LNCaP clone FGC (cell line): ENCODE results near the gene TREM2.

Experiments
- DNase-seq: peaks from one replicate; pipeline ENCODE4 v3.0.0-alpha.2; 2011; ENCODE audit warnings: low read depth
- H3K4me3 ChIP-seq: 2 replicates; pipeline ENCODE4 v1.5.1; 2011; ENCODE audit warnings: mild to moderate bottlenecking, low read depth, low read length, control low read depth
- TF ChIP-seq, protein P1 (sequence below): IDR thresholded peaks from 2 replicates; pipeline ENCODE4 v1.5.1; 2012; ENCODE audit warnings: mild to moderate bottlenecking; ENCODE audit not compliant: control insufficient read depth, insufficient read depth; ENCODE audit errors: extremely low read depth

The TREM2 gene

DNA sequence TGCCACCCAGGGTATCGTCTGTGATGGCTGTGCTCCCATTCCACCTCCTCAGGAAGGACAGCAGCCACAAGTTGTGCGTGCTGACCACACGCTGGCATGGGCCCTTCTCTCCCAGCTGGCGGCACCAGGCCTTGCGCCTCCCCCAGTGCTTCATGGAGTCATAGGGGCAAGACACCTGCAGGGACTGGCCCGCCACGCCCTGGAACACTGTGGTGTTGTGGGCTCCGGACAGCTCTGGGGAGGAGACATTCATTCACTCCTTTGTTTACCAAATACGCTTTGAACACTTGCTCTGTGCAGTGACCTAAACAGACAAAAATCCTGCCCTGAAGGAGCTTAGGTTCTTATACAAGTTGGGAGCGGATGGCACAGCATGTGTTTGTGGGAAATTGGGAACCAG is 1.5 kb downstream of the TREM2 start:
- TF ChIP-seq, protein P1, sequence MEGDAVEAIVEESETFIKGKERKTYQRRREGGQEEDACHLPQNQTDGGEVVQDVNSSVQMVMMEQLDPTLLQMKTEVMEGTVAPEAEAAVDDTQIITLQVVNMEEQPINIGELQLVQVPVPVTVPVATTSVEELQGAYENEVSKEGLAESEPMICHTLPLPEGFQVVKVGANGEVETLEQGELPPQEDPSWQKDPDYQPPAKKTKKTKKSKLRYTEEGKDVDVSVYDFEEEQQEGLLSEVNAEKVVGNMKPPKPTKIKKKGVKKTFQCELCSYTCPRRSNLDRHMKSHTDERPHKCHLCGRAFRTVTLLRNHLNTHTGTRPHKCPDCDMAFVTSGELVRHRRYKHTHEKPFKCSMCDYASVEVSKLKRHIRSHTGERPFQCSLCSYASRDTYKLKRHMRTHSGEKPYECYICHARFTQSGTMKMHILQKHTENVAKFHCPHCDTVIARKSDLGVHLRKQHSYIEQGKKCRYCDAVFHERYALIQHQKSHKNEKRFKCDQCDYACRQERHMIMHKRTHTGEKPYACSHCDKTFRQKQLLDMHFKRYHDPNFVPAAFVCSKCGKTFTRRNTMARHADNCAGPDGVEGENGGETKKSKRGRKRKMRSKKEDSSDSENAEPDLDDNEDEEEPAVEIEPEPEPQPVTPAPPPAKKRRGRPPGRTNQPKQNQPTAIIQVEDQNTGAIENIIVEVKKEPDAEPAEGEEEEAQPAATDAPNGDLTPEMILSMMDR = no peak
- no peak for DNase-seq
- H3K4me3 ChIP-seq = no peak overlapping the region

DNA sequence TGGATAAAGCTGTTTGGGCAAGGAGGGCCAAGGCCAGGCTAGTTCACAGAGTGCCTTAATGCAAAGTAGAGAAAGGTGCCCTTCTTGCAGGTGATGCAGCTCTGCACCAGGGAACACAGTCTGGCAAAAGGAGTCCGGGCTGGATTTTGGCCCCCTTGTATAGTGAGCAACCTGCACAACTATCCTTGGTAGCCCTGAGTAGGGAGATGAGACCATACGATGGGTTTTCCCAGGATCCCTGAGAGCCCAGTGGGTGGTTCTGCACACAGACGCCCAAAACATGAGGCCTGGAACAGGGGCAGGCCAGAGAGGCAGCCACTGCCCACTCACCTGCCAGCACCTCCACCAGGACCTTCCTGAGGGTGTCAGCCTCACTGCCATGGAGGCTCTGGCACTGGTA is 2.0 kb downstream of the TREM2 start:
- H3K4me3 ChIP-seq = no peak overlapping the region
- no peak for DNase-seq
- TF ChIP-seq, protein P1 = no peak

DNA sequence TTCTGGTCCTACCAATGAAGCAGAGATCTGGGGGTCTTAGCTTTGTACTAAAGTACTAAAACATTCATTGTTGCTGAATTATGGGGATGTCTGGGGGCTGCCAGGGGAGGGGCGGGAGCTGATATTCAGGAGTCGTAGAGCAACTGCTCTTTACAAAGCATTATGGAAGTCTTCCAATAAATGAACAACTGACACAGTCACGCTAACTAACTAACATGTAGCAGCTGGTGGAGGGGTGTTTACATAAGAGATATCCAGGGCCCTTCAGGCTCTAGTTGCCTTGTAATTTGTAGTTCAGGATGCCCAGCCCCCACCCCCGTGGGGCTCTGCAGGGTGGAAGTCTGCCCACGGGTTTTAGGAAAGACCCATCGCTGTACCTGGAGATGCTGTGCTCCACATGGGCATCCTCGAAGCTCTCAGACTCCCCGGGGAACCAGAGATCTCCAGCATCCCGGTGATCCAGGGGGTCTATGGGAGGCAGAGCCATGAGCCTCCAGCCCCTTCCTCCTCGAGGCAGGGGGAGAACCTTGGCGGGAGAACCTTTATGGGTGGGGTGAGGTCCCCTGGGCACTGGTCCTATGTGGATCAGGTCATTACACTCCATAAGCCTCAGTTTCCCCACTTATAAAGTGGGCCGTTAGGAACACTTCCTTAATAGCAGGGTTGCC is 3.4 kb downstream of the TREM2 start:
- H3K4me3 ChIP-seq = no peak overlapping the region
- DNase-seq = no peak
- TF ChIP-seq, protein P1 = no peak

DNA sequence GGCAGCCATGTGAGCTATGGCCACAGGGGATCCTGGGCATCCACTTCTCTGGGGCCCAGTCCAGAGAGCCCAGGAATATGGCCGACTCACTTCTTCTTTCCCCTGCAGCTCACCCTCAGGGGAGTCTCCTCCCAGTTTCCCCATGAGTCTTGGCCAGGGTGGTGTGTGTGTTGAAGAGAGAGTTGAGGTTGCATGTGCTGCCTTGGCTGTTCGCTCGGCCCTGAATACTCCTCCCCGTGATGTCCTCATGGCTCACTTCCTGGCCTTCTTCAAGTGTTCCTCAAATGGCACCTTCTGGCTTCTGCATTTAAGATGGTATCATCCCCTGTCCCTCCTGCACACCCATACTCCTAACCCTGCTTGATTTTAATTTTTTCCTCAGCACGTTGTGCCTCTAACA is 5.6 kb downstream of the TREM2 start:
- H3K4me3 ChIP-seq = no peak overlapping the region
- TF ChIP-seq, protein P1 = no peak
- no peak for DNase-seq

DNA sequence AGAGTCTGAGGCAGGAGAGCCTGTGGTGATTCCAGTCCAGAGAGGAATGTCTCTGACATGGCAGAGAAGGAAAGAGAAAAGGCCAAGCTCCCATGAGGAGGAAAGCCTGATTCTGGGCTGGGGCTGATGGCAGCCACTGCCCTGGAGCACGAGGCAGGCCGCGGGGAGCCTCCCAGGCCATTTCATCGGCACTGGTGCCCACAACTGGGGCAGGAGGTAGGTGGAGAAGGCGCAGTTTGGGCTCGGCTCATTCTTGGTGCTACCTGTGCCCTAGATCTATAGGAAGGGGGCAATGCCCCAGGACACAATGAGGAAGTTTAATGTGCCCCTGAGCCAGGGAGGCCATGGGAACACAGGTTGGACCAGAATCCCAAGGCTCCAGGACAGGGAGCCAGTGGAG is 6.1 kb downstream of the TREM2 start:
- no peak overlapping the region for H3K4me3 ChIP-seq
- TF ChIP-seq, protein P1 = no peak
- DNase-seq = no peak

DNA sequence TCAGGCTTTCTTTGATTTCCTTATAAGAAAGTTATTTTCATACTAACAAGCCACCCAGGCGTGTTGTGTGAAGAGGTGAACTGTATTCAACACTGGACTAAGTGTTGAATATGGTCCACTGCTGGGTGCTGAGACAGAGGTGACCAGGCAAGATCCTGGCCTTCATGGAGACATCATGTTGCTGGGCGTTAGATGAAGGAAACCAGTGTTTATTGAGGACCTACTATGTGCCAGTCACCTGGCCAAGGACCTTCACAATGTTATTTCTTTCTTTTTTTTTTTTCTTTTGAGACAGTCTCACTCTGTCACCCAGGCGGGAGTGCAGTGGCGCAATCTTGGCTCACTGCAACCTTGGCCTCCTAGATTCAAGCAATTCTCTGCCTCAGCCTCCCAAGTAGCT is 6.9 kb downstream of the TREM2 start:
- TF ChIP-seq, protein P1 = no peak
- DNase-seq = no peak
- H3K4me3 ChIP-seq = no peak overlapping the region
